Measurements from ENCODE around the gene PHF14. TPM values are rescaled to one million over a fixed set of nuclear protein-coding genes. Genes with fewer than 3 reads are reported as not detected.

PHF14 gene
- polyA plus RNA-seq, 1 donor = 31.6 TPM

DNA sequence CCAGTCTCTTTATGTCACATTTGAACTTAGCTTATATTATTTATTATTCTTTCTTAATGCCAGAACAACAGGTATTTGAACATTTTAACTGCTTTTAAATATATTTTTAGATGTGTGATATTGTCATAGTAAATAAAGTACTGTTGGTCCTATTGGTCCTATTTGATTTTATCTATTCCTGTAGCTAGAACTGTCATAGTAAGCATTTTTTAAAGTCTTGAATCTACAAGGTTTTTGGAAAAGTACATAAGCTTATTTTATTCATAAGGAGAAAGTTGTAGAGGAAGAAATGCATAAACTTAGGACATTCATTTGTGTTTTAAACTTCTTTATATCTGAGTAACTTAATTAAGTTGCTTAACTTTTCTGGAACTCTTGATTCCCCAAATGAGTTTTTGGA lies 136.0 kb downstream of the PHF14 start:
- no peak for DNase-seq (ENCODE audit: low read depth)

DNA sequence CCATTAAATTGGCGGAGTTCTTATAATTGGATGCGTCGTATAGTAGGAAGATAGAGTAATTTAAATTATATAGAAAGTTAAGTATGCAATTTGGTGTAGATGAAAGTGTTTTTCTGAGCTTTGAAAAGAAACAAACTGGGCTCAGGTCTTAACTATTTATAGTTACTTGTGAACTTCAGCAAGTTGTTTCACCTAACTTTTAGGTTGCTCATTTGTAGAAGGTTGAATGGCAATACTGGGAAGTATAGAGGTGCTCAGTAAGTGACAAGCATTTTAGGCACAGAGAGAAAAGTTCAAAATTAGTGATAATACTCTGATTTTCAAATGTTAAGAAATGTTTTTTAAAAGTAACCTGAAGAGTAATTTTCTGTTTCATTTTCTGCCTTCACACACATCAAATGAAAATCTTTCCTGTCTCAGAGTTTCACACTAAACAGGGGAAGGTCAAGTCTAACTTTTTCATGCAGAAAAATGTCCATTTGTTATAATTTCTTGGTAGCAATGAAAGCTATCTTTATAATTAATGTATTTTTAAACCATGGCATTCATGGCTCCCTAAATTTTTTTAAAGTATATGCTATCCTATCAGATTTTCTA lies 146.5 kb downstream of the PHF14 start:
- no peak for DNase-seq (ENCODE audit: low read depth)

DNA sequence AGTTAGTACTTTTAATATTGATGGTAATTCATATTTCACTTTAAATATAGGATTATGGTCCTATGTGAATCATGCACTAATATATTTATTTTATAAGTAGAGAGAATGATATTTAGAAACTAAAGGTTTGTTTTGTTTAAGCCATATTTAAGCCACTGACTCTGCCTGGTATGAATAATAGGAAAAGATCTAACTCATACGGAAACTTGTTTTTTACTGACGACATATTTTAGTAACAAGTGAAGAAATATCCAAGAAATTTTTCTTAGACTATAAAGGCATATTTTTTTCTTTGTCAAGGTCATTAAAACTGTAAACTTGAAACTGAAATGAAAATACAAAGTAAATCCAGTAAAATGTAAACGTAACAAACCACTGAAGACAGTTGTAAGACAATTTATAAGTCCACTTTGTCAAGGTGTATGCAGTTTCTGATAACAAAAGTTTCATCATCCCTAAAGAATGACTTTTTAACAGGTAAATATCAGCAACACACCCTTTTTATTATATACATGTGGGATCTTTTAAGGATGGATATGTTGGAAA lies 147.1 kb downstream of the PHF14 start:
- no peak for DNase-seq (ENCODE audit: low read depth)

GRCh38 chr7:11124856-11125559 lies 151.3 kb downstream of the PHF14 start:
- DNase-seq (ENCODE audit: low read depth) = no peak

DNA sequence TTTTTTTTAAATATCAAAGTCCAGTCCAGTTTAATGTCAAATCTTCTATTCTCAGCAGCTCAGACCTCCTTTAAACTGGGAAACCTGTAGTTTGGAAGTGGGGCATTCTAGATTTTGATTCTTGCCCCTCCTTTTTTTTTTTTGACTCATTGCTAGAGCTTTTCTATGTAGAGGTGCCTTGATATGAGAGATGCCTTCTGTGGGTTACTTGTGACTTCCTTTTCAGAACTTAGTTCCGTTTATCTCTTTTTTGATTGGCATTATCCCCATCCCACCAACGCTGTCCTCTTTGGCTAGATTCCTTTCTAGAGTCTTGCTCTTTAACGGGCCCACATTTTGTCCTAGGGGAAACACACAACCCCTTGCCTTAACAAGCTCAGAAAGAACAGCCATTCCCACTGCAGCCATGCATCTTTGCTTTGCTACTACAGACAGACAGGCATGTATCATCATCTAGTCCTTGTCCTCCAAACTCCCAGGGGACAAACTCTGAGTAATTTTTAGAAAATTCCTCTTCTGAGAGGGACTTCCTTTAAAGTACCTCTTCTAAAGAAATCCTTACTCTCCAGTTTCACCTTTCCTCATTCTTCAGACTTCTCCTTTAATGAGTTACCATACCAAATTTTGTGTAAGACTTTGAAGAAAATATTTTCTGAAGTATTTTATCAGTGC lies 153.6 kb downstream of the PHF14 start:
- DNase-seq (ENCODE audit: low read depth) = no peak

GRCh38 chr7:11127988-11128387 lies 154.3 kb downstream of the PHF14 start:
- DNase-seq (ENCODE audit: low read depth) = no peak

DNA sequence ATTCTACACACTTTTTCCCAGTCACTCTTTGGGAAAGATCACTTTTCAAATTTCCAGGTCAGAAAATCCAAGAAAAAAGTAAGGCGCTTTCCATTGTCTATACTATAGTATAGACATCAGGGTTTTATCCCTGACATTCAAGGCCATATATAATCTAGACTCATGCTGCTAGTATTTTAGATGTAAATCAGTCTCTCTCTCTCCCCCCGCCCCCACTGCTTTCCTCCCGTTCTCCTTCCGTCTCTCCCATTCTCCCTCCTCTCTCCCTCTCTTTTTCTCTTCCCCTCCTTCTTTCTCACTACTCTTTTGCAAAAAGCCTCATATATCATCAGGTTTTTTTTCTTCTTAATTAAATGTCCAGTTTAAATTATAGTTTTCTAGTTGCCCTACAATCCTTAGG lies 154.8 kb downstream of the PHF14 start:
- DNase-seq (ENCODE audit: low read depth) = no peak

- DNase-seq (ENCODE audit: low read depth) = no peak
Observed at GRCh38 chr7:11130012-11130411, 156.3 kb downstream of the PHF14 start.

DNA sequence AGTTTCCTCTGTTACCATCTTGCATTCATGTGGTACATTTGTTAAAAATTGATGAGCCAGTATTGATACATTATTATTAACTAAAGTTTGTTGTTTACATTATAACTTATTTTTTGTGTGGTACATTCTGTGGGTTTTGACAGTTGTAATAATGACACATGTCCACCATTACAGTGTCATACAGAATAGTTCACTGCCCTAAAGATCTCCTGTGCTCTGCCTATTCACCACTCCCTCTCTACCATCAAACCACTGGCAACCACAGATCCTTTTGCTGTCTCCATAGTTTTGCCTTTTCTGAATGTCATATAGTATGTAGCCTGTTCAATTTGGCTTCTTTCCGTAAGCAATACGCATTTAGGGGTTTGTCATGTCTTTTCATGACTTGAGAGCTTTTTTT lies 156.9 kb downstream of the PHF14 start:
- DNase-seq (ENCODE audit: low read depth) = no peak

- no peak for DNase-seq (ENCODE audit: low read depth)
Observed at GRCh38 chr7:11133436-11133959, 159.8 kb downstream of the PHF14 start.

DNA sequence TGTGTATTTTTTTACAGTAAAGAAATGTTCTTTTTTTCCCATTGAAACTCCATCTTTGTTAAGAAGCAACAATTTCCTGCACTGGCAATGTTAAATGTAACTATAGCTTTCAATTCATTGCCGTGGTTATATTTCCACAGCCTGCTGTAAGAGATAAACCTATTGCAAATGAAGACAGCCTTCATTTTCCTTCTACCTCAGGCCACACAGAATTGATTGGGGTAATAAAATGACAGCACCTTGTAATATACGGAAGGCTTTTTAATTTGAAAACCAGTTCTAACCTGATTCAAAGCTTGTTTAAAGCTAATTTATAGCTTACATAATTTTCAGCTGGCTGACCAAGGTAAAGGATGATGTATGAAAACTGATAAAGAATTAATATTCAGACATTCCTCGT lies 161.9 kb downstream of the PHF14 start:
- no peak for DNase-seq (ENCODE audit: low read depth)

GRCh38 chr7:11141541-11141940 lies 167.9 kb downstream of the PHF14 start:
- DNase-seq (ENCODE audit: low read depth) = no peak

DNA sequence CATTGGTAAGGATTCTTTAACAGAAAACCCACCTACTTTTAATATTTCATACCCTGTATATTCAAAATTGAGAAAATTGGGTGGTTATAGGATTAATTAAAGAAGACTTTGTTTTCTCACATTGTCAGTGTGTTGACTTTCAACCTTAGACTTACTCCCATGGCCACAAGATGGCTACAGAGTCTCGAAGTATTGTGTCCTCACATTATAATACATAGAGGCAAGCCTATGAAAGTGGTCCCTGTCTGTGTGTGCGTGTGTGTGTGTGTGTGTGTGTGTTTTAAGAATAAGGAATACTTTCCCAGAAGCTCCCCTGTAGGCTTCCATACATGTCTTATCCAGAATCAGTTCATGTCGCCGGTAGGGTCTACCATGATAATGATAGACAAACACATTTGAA lies 180.0 kb downstream of the PHF14 start:
- no peak for DNase-seq (ENCODE audit: low read depth)

GRCh38 chr7:11155883-11156282 lies 182.2 kb downstream of the PHF14 start:
- DNase-seq (ENCODE audit: low read depth) = no peak

DNA sequence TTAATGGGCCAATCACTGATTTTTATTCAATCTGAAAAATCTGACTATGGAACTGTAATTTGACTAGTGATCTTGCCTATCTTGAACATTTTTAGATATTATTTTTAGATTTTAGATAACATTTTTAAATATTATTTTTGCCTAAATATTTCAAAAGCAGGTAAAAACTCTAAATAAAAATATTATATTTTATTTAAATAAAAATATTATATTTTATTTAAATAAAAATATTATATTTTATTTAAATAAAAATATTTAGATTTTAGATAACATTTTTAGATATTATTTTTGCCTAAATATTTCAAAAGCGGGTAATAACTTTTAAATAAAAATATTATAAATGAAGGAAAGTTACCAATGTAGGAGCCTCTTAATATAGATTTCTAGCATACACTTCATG lies 187.8 kb downstream of the PHF14 start:
- DNase-seq (ENCODE audit: low read depth) = no peak

DNA sequence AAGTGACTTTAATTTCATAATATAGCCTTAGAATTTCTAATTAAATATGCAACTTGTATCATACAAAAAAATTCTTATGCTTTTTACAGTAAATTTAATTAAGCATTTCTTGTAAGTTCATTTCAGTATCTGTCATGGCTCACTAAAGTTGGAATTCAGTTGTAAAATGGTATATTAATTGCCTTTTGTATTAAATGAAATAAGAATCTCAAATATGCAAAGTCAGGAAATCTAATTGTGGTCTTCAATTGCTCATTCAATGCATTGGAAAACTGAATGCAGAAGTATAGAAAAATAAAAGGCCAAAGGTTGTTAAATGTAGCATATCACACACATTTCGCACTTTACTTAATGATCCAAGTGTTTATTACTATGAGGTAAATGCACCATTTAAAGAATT lies 189.5 kb downstream of the PHF14 start:
- DNase-seq (ENCODE audit: low read depth) = no peak

DNA sequence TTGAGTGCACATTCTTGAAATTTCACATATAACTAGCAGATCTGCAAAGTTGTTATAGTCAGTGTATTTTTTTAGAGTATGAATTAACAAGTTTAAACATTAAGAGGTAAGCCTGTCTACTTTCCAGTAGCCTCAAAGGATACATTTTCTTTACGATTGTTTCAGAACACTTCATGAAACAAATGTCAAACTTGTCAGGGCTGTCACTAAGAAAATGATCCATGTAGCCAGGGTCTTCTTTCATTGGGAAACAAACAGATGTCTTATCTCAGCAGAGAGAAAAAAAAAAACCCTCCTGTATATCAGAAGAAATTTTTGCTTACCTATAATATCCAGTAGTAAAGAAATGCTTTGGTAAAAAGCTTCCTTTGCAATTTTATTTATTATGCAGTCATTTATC lies 192.4 kb downstream of the PHF14 start:
- DNase-seq (ENCODE audit: low read depth) = no peak

DNA sequence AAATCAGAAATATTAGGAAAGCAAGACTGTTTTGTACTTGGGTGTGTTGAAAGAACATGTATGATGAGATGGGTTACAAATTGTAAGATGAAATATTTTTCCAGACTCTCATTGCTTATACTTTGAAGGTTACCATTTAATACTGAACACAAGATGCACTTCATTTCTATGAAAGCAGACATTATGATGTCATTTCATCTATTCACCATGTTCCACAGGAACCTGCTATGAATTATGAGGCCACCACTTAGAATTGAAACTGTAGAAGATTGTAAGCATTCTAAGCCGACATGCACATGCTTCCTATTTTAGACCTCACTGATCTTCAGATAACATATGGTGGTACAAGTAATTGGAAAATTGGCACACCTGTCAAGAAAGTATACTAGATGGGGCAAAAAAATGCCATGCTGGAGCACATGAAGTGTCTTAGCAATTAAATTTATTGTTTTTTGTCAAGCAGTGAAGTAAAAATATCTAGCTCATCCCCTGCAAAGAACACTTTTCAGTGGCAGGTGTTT lies 195.0 kb downstream of the PHF14 start:
- no peak for DNase-seq (ENCODE audit: low read depth)

GRCh38 chr7:11170175-11170574 lies 196.5 kb downstream of the PHF14 start:
- no peak for DNase-seq (ENCODE audit: low read depth)

- no peak for DNase-seq (ENCODE audit: low read depth)
Observed at GRCh38 chr7:11170863-11171568, 197.3 kb downstream of the PHF14 start.

GRCh38 chr7:11171569-11172192 lies 198.0 kb downstream of the PHF14 start:
- DNase-seq (ENCODE audit: low read depth) = no peak

All from forelimb muscle (tissue), 1 donor.